ENCODE measurements around the gene ATG14. TPM values are rescaled to one million over a fixed set of nuclear protein-coding genes. Genes with fewer than 3 reads are reported as not detected.
"Not testable (repeated sequence)": the region's sequence is repeated elsewhere in the genome, so short reads cannot be mapped to it uniquely, and the experiment has no call there.

Gene ATG14
- total RNA-seq, 2 donors from 2014 or later: 11.0 to 12.9 TPM

- Mint-ChIP-seq H3K4me1 (peaks cover 7% of the 10 kb centered on the region), H3K27ac (no peak overlapping the region), H3K4me3 (no peak overlapping the region), H3K9me3 (no peaks in the 10 kb centered on the region), H3K36me3 (ENCODE audit: low read depth) (no peaks in the 10 kb centered on the region), H3K27me3 (ENCODE audit: insufficient read depth) (peaks cover 4% of the 10 kb centered on the region)
- no peak for TF ChIP-seq CTCF (conservative IDR thresholded peaks at IDR 0.05)
- H3K9ac ChIP-seq (ENCODE audit: extremely low read depth, low read length, poor library complexity, severe bottlenecking): no peak overlapping the region
- no peak overlapping the region for H3K4me3 ChIP-seq (ENCODE audit: low read length)
- H3K36me3 ChIP-seq (ENCODE audit: control insufficient read depth, insufficient read depth, low read length): no peaks in the 10 kb centered on the region
- no peaks in the 10 kb centered on the region for H3K4me1 ChIP-seq (ENCODE audit: control insufficient read depth, insufficient read depth, low read length)
- H3K9me3 ChIP-seq (ENCODE audit: control insufficient read depth, low read length): no peaks in the 10 kb centered on the region
- no peak for DNase-seq
- H3K27me3 ChIP-seq (ENCODE audit: control insufficient read depth, insufficient read depth, low read length, poor library complexity, severe bottlenecking): no peaks in the 10 kb centered on the region
- 100% methylated on average over 1 of the region's 1 CpG; no CpG with 5 or more reads in 1 of the 2 experiments for WGBS, 2 experiments (ENCODE audit: insufficient coverage in 1 of 2, insufficient read length in 1 of 2)
- H3K27ac ChIP-seq (ENCODE audit: low read depth, low read length): no peak overlapping the region
These were observed 13.5 kb upstream of the ATG14 start for GRCh38 chr14:55425091-55425490.

GRCh38 chr14:55423969-55424368, 12.3 kb upstream of the ATG14 start:
- no peaks in the 10 kb centered on the region for H3K36me3 Mint-ChIP-seq (ENCODE audit: low read depth)
- no peak overlapping the region for H3K4me3 ChIP-seq (ENCODE audit: low read length)
- H3K9ac ChIP-seq (ENCODE audit: extremely low read depth, low read length, poor library complexity, severe bottlenecking): no peak overlapping the region
- DNase-seq: no peak
- no peak overlapping the region for H3K27ac ChIP-seq (ENCODE audit: low read depth, low read length)
- no peaks in the 10 kb centered on the region for H3K9me3 ChIP-seq (ENCODE audit: control insufficient read depth, low read length)
- no peaks in the 10 kb centered on the region for H3K4me1 ChIP-seq (ENCODE audit: control insufficient read depth, insufficient read depth, low read length)
- H3K4me3 Mint-ChIP-seq: no peak overlapping the region
- no peaks in the 10 kb centered on the region for H3K9me3 Mint-ChIP-seq
- no peaks in the 10 kb centered on the region for H3K27me3 ChIP-seq (ENCODE audit: control insufficient read depth, insufficient read depth, low read length, poor library complexity, severe bottlenecking)
- H3K27ac Mint-ChIP-seq: no peak overlapping the region
- no peaks in the 10 kb centered on the region for H3K36me3 ChIP-seq (ENCODE audit: control insufficient read depth, insufficient read depth, low read length)
- TF ChIP-seq CTCF (conservative IDR thresholded peaks at IDR 0.05): no peak
- H3K27me3 Mint-ChIP-seq (ENCODE audit: insufficient read depth): peaks cover 4% of the 10 kb centered on the region
- WGBS, 2 experiments (ENCODE audit: insufficient coverage in 1 of 2, insufficient read length in 1 of 2): 50% methylated on average over 1 of the region's 2 CpGs; no CpG with 5 or more reads in 1 of the 2 experiments
- H3K4me1 Mint-ChIP-seq: peaks cover 6% of the 10 kb centered on the region

- H3K4me1 Mint-ChIP-seq: peaks cover 11% of the 10 kb centered on the region
- H3K27ac ChIP-seq (ENCODE audit: low read depth, low read length); H3K27me3 ChIP-seq (ENCODE audit: control insufficient read depth, insufficient read depth, low read length, poor library complexity, severe bottlenecking); H3K36me3 Mint-ChIP-seq (ENCODE audit: low read depth); H3K4me3 Mint-ChIP-seq; H3K27me3 Mint-ChIP-seq (ENCODE audit: insufficient read depth); H3K4me3 ChIP-seq (ENCODE audit: low read length); DNase-seq; H3K4me1 ChIP-seq (ENCODE audit: control insufficient read depth, insufficient read depth, low read length); H3K9ac ChIP-seq (ENCODE audit: extremely low read depth, low read length, poor library complexity, severe bottlenecking); H3K9me3 Mint-ChIP-seq; H3K27ac Mint-ChIP-seq; H3K9me3 ChIP-seq (ENCODE audit: control insufficient read depth, low read length); H3K36me3 ChIP-seq (ENCODE audit: control insufficient read depth, insufficient read depth, low read length): not testable (repeated sequence)
- WGBS, 2 experiments (ENCODE audit: insufficient coverage in 1 of 2, insufficient read length in 1 of 2): 92 to 95% methylated on average over 10 to 11 of the region's 11 CpGs
These were observed 10.7 kb upstream of the ATG14 start for GRCh38 chr14:55422338-55422737.

- Histone ChIP-seq H3K27me3 (ENCODE audit: control insufficient read depth, insufficient read depth, low read length, poor library complexity, severe bottlenecking) (no peaks in the 10 kb centered on the region), H3K27ac (ENCODE audit: low read depth, low read length) (no peak overlapping the region), H3K9ac (ENCODE audit: extremely low read depth, low read length, poor library complexity, severe bottlenecking) (no peak overlapping the region), H3K4me1 (ENCODE audit: control insufficient read depth, insufficient read depth, low read length) (no peaks in the 10 kb centered on the region), H3K4me3 (ENCODE audit: low read length) (no peak overlapping the region), H3K9me3 (ENCODE audit: control insufficient read depth, low read length) (no peaks in the 10 kb centered on the region), H3K36me3 (ENCODE audit: control insufficient read depth, insufficient read depth, low read length) (no peaks in the 10 kb centered on the region)
- Mint-ChIP-seq H3K4me1 (peaks cover 11% of the 10 kb centered on the region), H3K27ac (no peak overlapping the region), H3K36me3 (ENCODE audit: low read depth) (no peaks in the 10 kb centered on the region), H3K27me3 (ENCODE audit: insufficient read depth) (peaks cover 4% of the 10 kb centered on the region), H3K4me3 (no peak overlapping the region), H3K9me3 (no peaks in the 10 kb centered on the region)
- TF ChIP-seq CTCF (conservative IDR thresholded peaks at IDR 0.05): no peak
- 89 to 100% methylated on average over 1 of the region's 1 CpG for WGBS, 2 experiments (ENCODE audit: insufficient coverage in 1 of 2, insufficient read length in 1 of 2)
- no peak for DNase-seq
These were observed 8.0 kb upstream of the ATG14 start for GRCh38 chr14:55419663-55420062.
